GM12872 (cell line): Measurements from ENCODE around the gene CLSTN3.

Source experiments
- CTCF ChIP-seq: IDR thresholded peaks from 3 replicates; pipeline ENCODE4 v1.5.1; 2011; ENCODE audit warnings: low read depth, mild to moderate bottlenecking, low read length, moderate library complexity; ENCODE audit not compliant: insufficient read depth

Gene CLSTN3

DNA sequence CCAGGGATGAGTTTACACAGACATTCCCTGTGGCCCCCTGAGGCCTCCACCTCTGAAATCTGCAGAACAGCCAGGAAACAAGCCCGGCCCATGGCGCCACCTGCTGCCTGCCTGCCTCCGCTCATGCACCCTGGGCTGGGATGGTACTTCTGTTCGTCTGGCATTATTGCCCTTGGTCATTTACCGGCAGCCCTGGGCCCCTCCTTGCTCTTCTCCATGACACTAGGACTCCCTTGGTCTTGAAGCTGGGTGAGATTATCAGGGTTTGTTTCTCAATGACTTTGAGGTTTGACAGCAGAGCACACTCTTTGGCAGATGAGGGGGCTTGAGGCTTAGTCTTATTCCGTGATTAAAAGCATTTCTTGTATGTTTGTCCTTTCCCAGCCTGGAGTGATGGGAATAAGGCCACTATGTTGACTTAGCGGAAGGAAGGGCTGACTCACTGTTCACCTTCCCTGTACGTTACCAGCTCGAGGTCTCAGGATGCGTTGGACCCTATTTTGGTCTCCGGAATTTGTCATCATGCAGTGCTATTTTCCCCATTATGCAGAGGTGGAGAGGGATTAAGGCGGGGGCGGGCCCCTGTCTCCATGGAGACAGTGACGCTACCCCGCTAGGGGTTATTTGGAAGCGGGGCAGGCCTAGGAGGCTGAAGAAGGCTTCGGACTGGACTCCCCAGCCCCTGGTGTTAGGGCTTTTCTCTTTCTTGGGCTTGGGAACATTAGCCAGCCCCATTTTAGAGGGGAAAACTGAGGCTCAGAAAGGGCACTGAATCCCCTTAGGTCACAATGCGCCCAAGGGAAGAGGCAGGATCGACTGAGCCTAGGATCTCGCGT, 58.6 kb downstream of the CLSTN3 start:
- TF ChIP-seq CTCF, result peak; percentile 71

GRCh38 chr12:7189398-7190267, 59.5 kb downstream of the CLSTN3 start, which contains the start of gene PEX5:
TSS of gene PEX5 (plus strand) at chr12:7189686. CDS start at chr12:7190378, 692 bp downstream.
- no peak for TF ChIP-seq CTCF

DNA sequence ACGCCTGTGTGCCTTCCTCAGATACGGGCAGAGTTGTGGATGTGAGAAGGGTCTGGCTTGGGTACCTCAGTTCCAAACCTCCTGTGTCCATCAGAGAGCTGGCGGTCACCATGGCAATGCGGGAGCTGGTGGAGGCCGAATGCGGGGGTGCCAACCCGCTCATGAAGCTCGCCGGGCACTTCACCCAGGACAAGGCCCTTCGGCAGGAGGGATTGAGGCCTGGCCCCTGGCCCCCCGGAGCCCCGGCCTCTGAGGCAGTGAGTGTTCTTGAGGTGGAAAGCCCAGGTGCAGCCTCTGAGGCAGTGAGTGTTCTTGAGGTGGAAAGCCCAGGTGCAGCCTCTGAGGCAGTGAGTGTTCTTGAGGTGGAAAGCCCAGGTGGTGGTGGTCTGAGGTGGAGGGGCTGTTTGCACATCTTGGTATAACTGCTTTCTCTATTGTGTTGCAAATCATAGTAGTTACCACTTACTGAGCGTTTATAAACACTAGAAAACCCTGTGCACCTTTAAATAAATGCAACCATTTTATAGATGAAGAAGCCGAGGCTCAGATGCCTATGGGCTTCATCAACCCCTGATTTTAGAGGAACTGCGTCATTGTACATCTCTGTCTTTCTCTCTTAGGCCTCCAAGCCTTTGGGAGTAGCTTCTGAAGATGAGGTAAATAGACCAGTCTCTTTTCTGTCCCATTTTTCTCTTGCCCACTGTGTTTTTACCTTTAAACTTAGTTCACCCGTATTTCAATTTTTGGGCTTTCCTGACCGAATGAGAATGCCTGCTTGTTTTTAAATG, 60.3 kb downstream of the CLSTN3 start:
- TF ChIP-seq CTCF, result no peak

- TF ChIP-seq CTCF, result no peak
Measured at GRCh38 chr12:7193674-7194073, 63.5 kb downstream of the CLSTN3 start.

DNA sequence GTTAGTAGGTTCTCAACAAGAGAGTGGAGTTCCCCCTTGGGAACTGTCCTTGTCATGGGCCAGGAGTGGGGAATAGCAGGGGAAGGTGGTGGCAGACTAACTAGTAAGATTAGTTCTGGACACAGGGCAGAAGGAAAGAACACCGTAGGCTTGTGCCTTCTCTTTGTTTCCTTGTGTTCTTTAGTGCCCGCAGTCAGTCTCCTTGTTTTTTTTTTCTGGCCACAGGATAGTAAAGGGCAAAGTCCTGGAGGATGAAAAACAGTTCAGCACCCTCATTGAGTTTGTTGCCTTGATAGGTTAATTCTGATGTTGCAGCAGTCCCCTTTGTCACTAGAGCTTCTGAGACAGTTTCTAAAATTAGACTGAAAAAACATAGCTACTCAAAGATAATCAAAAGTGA, 67.7 kb downstream of the CLSTN3 start:
- TF ChIP-seq CTCF, result no peak

- TF ChIP-seq CTCF, result no peak
Measured at GRCh38 chr12:7203109-7203508, 72.9 kb downstream of the CLSTN3 start.

- no peak for TF ChIP-seq CTCF
Measured at GRCh38 chr12:7205091-7205490, 74.9 kb downstream of the CLSTN3 start.
